ENCODE measurements around the gene PTPRM.

The PTPRM gene

GRCh38 chr18:8045884-8046281 is 478.8 kb downstream of the PTPRM start:
- Histone ChIP-seq H3K9me3 (ENCODE audit: insufficient read depth, low read depth, low read length) (no peaks in the 10 kb centered on the region), H3K27me3 (ENCODE audit: insufficient read depth, low read length, poor library complexity, severe bottlenecking) (no peaks in the 10 kb centered on the region), H3K9me2 (replicated peaks; ENCODE audit: low read depth, low read length) (no peaks in the 10 kb centered on the region)

GRCh38 chr18:8046441-8046840 is 479.3 kb downstream of the PTPRM start:
- H3K9me2 ChIP-seq (replicated peaks; ENCODE audit: low read depth, low read length) = no peaks in the 10 kb centered on the region
- TF ChIP-seq CTCF (conservative IDR thresholded peaks at IDR 0.05; ENCODE audit: low read length) = no peak
- TF ChIP-seq EZH2phosphoT487 (IDR thresholded peaks at IDR 0.05; ENCODE audit: borderline replicate concordance) = no peak
- H3K36me3 ChIP-seq (ENCODE audit: insufficient read depth, low read length) = no peaks in the 10 kb centered on the region
- H3K9ac ChIP-seq (ENCODE audit: low read depth, low read length, poor library complexity, severe bottlenecking) = no peak overlapping the region
- no peak overlapping the region for H3K4me3 ChIP-seq (ENCODE audit: low read length, poor library complexity, severe bottlenecking)
- H2AFZ ChIP-seq (ENCODE audit: low read length) = no peak overlapping the region
- no peaks in the 10 kb centered on the region for H3K79me2 ChIP-seq (ENCODE audit: insufficient read depth, low read length)
- H3K9me3 ChIP-seq (ENCODE audit: insufficient read depth, low read depth, low read length) = no peaks in the 10 kb centered on the region
- no peaks in the 10 kb centered on the region for H4K20me1 ChIP-seq (ENCODE audit: insufficient read depth, low read length, poor library complexity, severe bottlenecking)
- H3F3A ChIP-seq (ENCODE audit: low read depth) = no peaks in the 10 kb centered on the region
- H3K27me3 ChIP-seq (ENCODE audit: insufficient read depth, low read length, poor library complexity, severe bottlenecking) = no peaks in the 10 kb centered on the region
- no peak overlapping the region for H3K4me2 ChIP-seq (ENCODE audit: low read depth, low read length, poor library complexity, severe bottlenecking)
- H3K4me1 ChIP-seq (ENCODE audit: insufficient read depth, low read length, poor library complexity, severe bottlenecking) = peaks cover 1% of the 10 kb centered on the region

More at GRCh38 chr18:8045884-8046281, 478.8 kb downstream of the PTPRM start:
- H3K36me3 ChIP-seq (ENCODE audit: insufficient read depth, low read length) = no peaks in the 10 kb centered on the region
- TF ChIP-seq EZH2phosphoT487 (IDR thresholded peaks at IDR 0.05; ENCODE audit: borderline replicate concordance) (no peak), CTCF (conservative IDR thresholded peaks at IDR 0.05; ENCODE audit: low read length) (no peak)
- H3K4me1 ChIP-seq (ENCODE audit: insufficient read depth, low read length, poor library complexity, severe bottlenecking) = peaks cover 3% of the 10 kb centered on the region
- no peaks in the 10 kb centered on the region for H4K20me1 ChIP-seq (ENCODE audit: insufficient read depth, low read length, poor library complexity, severe bottlenecking)
- no peak overlapping the region for H3K9ac ChIP-seq (ENCODE audit: low read depth, low read length, poor library complexity, severe bottlenecking)
- no peak overlapping the region for H3K4me2 ChIP-seq (ENCODE audit: low read depth, low read length, poor library complexity, severe bottlenecking)
- no peak overlapping the region for H2AFZ ChIP-seq (ENCODE audit: low read length)
- no peak overlapping the region for H3K4me3 ChIP-seq (ENCODE audit: low read length, poor library complexity, severe bottlenecking)
- no peaks in the 10 kb centered on the region for H3F3A ChIP-seq (ENCODE audit: low read depth)
- H3K79me2 ChIP-seq (ENCODE audit: insufficient read depth, low read length) = no peaks in the 10 kb centered on the region

GRCh38 chr18:8049147-8049546 is 482.0 kb downstream of the PTPRM start:
- H3K36me3 ChIP-seq (ENCODE audit: insufficient read depth, low read length) = no peaks in the 10 kb centered on the region
- peaks cover 9% of the 10 kb centered on the region for H3K27me3 ChIP-seq (ENCODE audit: insufficient read depth, low read length, poor library complexity, severe bottlenecking)
- no peak overlapping the region for H3K4me3 ChIP-seq (ENCODE audit: low read length, poor library complexity, severe bottlenecking)
- no peaks in the 10 kb centered on the region for H3K9me3 ChIP-seq (ENCODE audit: insufficient read depth, low read depth, low read length)
- TF ChIP-seq EZH2phosphoT487 (IDR thresholded peaks at IDR 0.05; ENCODE audit: borderline replicate concordance) = no peak
- no peak for TF ChIP-seq CTCF (conservative IDR thresholded peaks at IDR 0.05; ENCODE audit: low read length)
- H3K9ac ChIP-seq (ENCODE audit: low read depth, low read length, poor library complexity, severe bottlenecking) = no peak overlapping the region
- H2AFZ ChIP-seq (ENCODE audit: low read length) = no peak overlapping the region
- peaks cover 5% of the 10 kb centered on the region for H3K4me1 ChIP-seq (ENCODE audit: insufficient read depth, low read length, poor library complexity, severe bottlenecking)
- H3K9me2 ChIP-seq (replicated peaks; ENCODE audit: low read depth, low read length) = no peaks in the 10 kb centered on the region
- no peaks in the 10 kb centered on the region for H3F3A ChIP-seq (ENCODE audit: low read depth)
- no peaks in the 10 kb centered on the region for H4K20me1 ChIP-seq (ENCODE audit: insufficient read depth, low read length, poor library complexity, severe bottlenecking)
- H3K4me2 ChIP-seq (ENCODE audit: low read depth, low read length, poor library complexity, severe bottlenecking) = no peak overlapping the region
- no peaks in the 10 kb centered on the region for H3K79me2 ChIP-seq (ENCODE audit: insufficient read depth, low read length)

All from Loucy (cell line).